HepG2 (cell line): ENCODE measurements around the gene TRIM2. TPM values are rescaled to one million over a fixed set of nuclear protein-coding genes. Genes with fewer than 3 reads are reported as not detected.

Experiments used
- AGO2 ChIP-seq: fragments of 200-400 bp; formaldehyde crosslinking; optimal IDR thresholded peaks from 2 replicates; pipeline ENCODE3; 2017; ENCODE audit warnings: mild to moderate bottlenecking, low read depth, low read length, moderate library complexity
- ELF1 ChIP-seq: sonication (generic); formaldehyde crosslinking; IDR thresholded peaks from 2 replicates; pipeline ENCODE4 v1.4.0; 2020; ENCODE audit warnings: missing genetic modification reagents
- GATA4 ChIP-seq: sonication (generic); IDR thresholded peaks from 2 replicates; pipeline ENCODE4 v1.6.1; 2016; ENCODE audit warnings: antibody characterized with exemption, low read depth, borderline replicate concordance
- HNRNPLL ChIP-seq: fragments of 200-400 bp; formaldehyde crosslinking; IDR thresholded peaks from 2 replicates; pipeline ENCODE4 v1.6.1; 2017; ENCODE audit warnings: mild to moderate bottlenecking, low read depth, low read length; ENCODE audit not compliant: poor library complexity, severe bottlenecking
- MXI1 ChIP-seq: IDR thresholded peaks from 3 replicates; pipeline ENCODE4 v1.6.1; 2012; ENCODE audit warnings: low read depth, low read length, inconsistent platforms, borderline replicate concordance
- RBM39 ChIP-seq: fragments of 200-400 bp; formaldehyde crosslinking; IDR thresholded peaks from one replicate; pipeline ENCODE4 v1.6.1; 2018; ENCODE audit warnings: antibody characterized with exemption, mild to moderate bottlenecking, low read depth, low read length; ENCODE audit not compliant: poor library complexity, severe bottlenecking
- RFX1 ChIP-seq: fragments of 450-650 bp; IDR thresholded peaks from 2 replicates; pipeline ENCODE4 v1.6.1; 2017
- RFX3 ChIP-seq: IDR thresholded peaks from 2 replicates; pipeline ENCODE4 v1.6.1; 2016; ENCODE audit warnings: missing biosample characterization, missing genetic modification reagents
- SALL1 ChIP-seq: sonication (generic); formaldehyde crosslinking; IDR thresholded peaks from 2 replicates; pipeline ENCODE4 v1.8.0; 2022; ENCODE audit warnings: mild to moderate bottlenecking, missing genetic modification reagents
- SAP130 ChIP-seq: IDR thresholded peaks from 2 replicates; pipeline ENCODE4 v1.6.1; 2016; ENCODE audit warnings: low read depth
- SETDB1 ChIP-seq: sonication (generic); formaldehyde crosslinking; IDR thresholded peaks from 2 replicates; pipeline ENCODE4 v1.5.1; 2020; ENCODE audit warnings: missing genetic modification reagents, mild to moderate bottlenecking, borderline replicate concordance
- SKI ChIP-seq: fragments of 450-650 bp; IDR thresholded peaks from one replicate; pipeline ENCODE4 v1.6.1; 2018; ENCODE audit warnings: mild to moderate bottlenecking; ENCODE audit not compliant: partially characterized antibody
- SSRP1 ChIP-seq: IDR thresholded peaks from 2 replicates; pipeline ENCODE4 v1.6.1; 2016; ENCODE audit warnings: control low read depth
- polyA plus RNA-seq, 8 experiments: library from polyadenylated mRNA; depleted of rRNA in 3 of 8; stranded (reverse) in 7 of 8; unstranded in 1 of 8; fragments of >200 nt; fragmentation: Illumina TruSeq in 4 of 8; extraction: Trizol in 4 of 8; gene quantifications; 2 replicates each; pipeline versions ENCODE4 v1.2.1 to v1.2.3, GENCODE V29; 2011 to 2016; ENCODE audit warnings: low read depth in 4 of 8, missing spikeins in 1 of 8, mixed read lengths in 1 of 8; ENCODE audit not compliant: insufficient read depth in 1 of 8
- total RNA-seq, 5 experiments: library from RNA; depleted of rRNA; stranded (reverse); fragments of >200 nt; fragmentation: Illumina TruSeq; extraction: Trizol; gene quantifications; 2 replicates each; pipeline ENCODE4 v1.2.3, GENCODE V29; 2016; ENCODE audit warnings: low read depth in 1 of 5
- TF ChIP-seq, protein P1 (sequence below): sonication (generic); formaldehyde crosslinking; IDR thresholded peaks from 2 replicates; pipeline ENCODE4 v1.5.1; 2020; ENCODE audit warnings: missing genetic modification reagents, mild to moderate bottlenecking, borderline replicate concordance
- TF ChIP-seq, protein P2 (sequence below), 2 experiments: sonication (generic) in 1 of 2; formaldehyde crosslinking in 1 of 2; IDR thresholded peaks; 2 replicates each; pipeline versions ENCODE4 v1.4.0 to v1.6.1; 2018 to 2020; ENCODE audit warnings: missing genetic modification reagents in 2 of 2, borderline replicate concordance in 1 of 2, low read depth in 1 of 2, mild to moderate bottlenecking in 1 of 2, missing biosample characterization in 1 of 2
- TF ChIP-seq, protein P3 (sequence below): sonication (generic); formaldehyde crosslinking; IDR thresholded peaks from 2 replicates; pipeline ENCODE4 v1.4.0; 2020; ENCODE audit warnings: mild to moderate bottlenecking, missing genetic modification reagents

The TRIM2 gene
- total and polyA plus RNA-seq, 2 of the 13 experiments (the other 11 are each of a cell fraction or from before 2014, with no cell fraction given): 2.1 to 4.2 TPM

- peak; percentile 39 for TF ChIP-seq RBM39
- no peak for TF ChIP-seq SETDB1 (CRISPR knock-in tag)
- TF ChIP-seq SKI: no peak
- TF ChIP-seq SALL1: no peak
- peak; percentile 31 for TF ChIP-seq SAP130 (CRISPR knock-in tag)
- peak; percentile 73 for TF ChIP-seq RFX1
- peak; percentile 75 for TF ChIP-seq RFX3 (CRISPR knock-in tag)
- TF ChIP-seq, protein P1, sequence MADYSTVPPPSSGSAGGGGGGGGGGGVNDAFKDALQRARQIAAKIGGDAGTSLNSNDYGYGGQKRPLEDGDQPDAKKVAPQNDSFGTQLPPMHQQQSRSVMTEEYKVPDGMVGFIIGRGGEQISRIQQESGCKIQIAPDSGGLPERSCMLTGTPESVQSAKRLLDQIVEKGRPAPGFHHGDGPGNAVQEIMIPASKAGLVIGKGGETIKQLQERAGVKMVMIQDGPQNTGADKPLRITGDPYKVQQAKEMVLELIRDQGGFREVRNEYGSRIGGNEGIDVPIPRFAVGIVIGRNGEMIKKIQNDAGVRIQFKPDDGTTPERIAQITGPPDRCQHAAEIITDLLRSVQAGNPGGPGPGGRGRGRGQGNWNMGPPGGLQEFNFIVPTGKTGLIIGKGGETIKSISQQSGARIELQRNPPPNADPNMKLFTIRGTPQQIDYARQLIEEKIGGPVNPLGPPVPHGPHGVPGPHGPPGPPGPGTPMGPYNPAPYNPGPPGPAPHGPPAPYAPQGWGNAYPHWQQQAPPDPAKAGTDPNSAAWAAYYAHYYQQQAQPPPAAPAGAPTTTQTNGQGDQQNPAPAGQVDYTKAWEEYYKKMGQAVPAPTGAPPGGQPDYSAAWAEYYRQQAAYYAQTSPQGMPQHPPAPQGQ (CRISPR knock-in tag): no peak
- TF ChIP-seq, protein P2, sequence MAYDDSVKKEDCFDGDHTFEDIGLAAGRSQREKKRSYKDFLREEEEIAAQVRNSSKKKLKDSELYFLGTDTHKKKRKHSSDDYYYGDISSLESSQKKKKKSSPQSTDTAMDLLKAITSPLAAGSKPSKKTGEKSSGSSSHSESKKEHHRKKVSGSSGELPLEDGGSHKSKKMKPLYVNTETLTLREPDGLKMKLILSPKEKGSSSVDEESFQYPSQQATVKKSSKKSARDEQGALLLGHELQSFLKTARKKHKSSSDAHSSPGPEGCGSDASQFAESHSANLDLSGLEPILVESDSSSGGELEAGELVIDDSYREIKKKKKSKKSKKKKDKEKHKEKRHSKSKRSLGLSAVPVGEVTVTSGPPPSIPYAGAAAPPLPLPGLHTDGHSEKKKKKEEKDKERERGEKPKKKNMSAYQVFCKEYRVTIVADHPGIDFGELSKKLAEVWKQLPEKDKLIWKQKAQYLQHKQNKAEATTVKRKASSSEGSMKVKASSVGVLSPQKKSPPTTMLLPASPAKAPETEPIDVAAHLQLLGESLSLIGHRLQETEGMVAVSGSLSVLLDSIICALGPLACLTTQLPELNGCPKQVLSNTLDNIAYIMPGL (CRISPR knock-in tag; IDR thresholded peaks at IDR 0.05; ENCODE audit: borderline replicate concordance in 1 of 2, low read depth in 1 of 2): peak in 1 of 2 experiments; percentile 53; a peak in 1 of 4 replicates
- TF ChIP-seq, protein P3, sequence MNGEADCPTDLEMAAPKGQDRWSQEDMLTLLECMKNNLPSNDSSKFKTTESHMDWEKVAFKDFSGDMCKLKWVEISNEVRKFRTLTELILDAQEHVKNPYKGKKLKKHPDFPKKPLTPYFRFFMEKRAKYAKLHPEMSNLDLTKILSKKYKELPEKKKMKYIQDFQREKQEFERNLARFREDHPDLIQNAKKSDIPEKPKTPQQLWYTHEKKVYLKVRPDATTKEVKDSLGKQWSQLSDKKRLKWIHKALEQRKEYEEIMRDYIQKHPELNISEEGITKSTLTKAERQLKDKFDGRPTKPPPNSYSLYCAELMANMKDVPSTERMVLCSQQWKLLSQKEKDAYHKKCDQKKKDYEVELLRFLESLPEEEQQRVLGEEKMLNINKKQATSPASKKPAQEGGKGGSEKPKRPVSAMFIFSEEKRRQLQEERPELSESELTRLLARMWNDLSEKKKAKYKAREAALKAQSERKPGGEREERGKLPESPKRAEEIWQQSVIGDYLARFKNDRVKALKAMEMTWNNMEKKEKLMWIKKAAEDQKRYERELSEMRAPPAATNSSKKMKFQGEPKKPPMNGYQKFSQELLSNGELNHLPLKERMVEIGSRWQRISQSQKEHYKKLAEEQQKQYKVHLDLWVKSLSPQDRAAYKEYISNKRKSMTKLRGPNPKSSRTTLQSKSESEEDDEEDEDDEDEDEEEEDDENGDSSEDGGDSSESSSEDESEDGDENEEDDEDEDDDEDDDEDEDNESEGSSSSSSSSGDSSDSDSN: 0 out of 2 replicates have a peak, but pooled peaks have one; percentile 34
- peak; percentile 31 for TF ChIP-seq AGO2
- peak; percentile 36 for TF ChIP-seq HNRNPLL
- TF ChIP-seq GATA4: no peak
- TF ChIP-seq MXI1: peak; percentile 87; the same call in 2 of the 3 replicates
- 0 out of 2 replicates have a peak, but pooled peaks have one; percentile 9 for TF ChIP-seq SSRP1 (CRISPR knock-in tag)
- peak; percentile 21 for TF ChIP-seq ELF1
- TF ChIP-seq, all 625 proteins: peak for 27
These were observed 45.2 kb downstream of the TRIM2 start (continued) for GRCh38 chr4:153249199-153250041.
